ENCODE data around the gene TUFT1. TPM values are rescaled to one million over a fixed set of nuclear protein-coding genes. Genes with fewer than 3 reads are reported as not detected.

TUFT1 gene
- total and polyA plus RNA-seq, 9 of the 15 experiments (the other 6 are each of a cell fraction or from before 2014, with no cell fraction given) = 0.54 to 2.0 (median 1.7) TPM

- TF ChIP-seq E2F8 (IDR thresholded peaks at IDR 0.05; ENCODE audit: low read depth, partially characterized antibody) = no peak
- no peak for TF ChIP-seq U2AF1 (optimal IDR thresholded peaks at IDR 0.05; ENCODE audit: low read depth, low read length)
- TF ChIP-seq BHLHE40 (IDR thresholded peaks at IDR 0.05; ENCODE audit: low read length) = peak; percentile 52
- TF ChIP-seq SMARCA4 (IDR thresholded peaks at IDR 0.05) = peak; percentile 66
- TF ChIP-seq ZNF583 (CRISPR knock-in tag; IDR thresholded peaks at IDR 0.05) = no peak
- no peak for TF ChIP-seq RERE (CRISPR knock-in tag; IDR thresholded peaks at IDR 0.05; ENCODE audit: borderline replicate concordance)
- peak; percentile 46; the same call in 1 of the 2 replicates for TF ChIP-seq SPI1 (IDR thresholded peaks at IDR 0.05; ENCODE audit: borderline replicate concordance, low read depth, low read length)
- no peak for TF ChIP-seq MAX (CRISPR knock-in tag; IDR thresholded peaks at IDR 0.05)
- 0 out of 3 replicates have a peak, but pooled peaks of 1 of the 2 experiments have one; percentile 9 for TF ChIP-seq CBX3 (IDR thresholded peaks at IDR 0.05; ENCODE audit: borderline replicate concordance in 1 of 2, low read length in 2 of 2)
- no peak for TF ChIP-seq ZNF239 (CRISPR knock-in tag; IDR thresholded peaks at IDR 0.05)
- TF ChIP-seq ZNF696 (CRISPR knock-in tag; conservative IDR thresholded peaks at IDR 0.05) = no peak
- TF ChIP-seq CUX1 (CRISPR knock-in tag; IDR thresholded peaks at IDR 0.05) = 0 out of 2 replicates have a peak, but pooled peaks have one; percentile 47
- TF ChIP-seq RCOR1 (IDR thresholded peaks at IDR 0.05; ENCODE audit: borderline replicate concordance in 1 of 2, low read depth in 2 of 2, low read length in 2 of 2) = peak; percentile 5 to 76; a peak in 2 of 4 replicates
- TF ChIP-seq ZEB2 (IDR thresholded peaks at IDR 0.05) = no peak; the same call in none of the 2 replicates
Measured at GRCh38 chr1:151539321-151540020, 638 bp upstream of the TUFT1 start (continued).

Data from K562 (cell line).